SHP77 (cell line): ENCODE results near the gene MOSPD2.

Source experiments
- DNase-seq, 2 experiments: peaks; one replicate each; lab custom pipeline; 2025; lab: John Stamatoyannopoulos, UW

MOSPD2 gene

DNA sequence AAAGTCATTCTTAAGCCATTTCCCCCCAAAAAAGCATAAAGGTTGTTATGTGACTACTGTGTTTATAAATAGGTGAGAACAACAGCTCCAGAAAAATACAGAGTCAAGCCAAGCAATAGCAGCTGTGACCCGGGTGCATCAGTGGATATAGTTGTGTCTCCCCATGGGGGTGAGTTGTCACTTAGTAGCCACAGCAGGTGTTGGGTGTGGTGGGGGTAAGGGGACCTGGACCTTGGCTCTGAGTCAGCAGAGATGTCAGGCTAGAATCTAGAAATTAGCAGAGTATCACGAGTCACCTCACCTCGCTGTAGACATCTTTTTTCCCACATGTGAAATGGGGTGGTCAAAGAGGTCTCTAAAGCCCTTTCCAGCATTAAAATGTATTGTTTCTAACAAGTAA, 42.4 kb downstream of the MOSPD2 start:
- DNase-seq: no peak

- no peak for DNase-seq
Observed at GRCh38 chrX:14916017-14916674, 42.9 kb downstream of the MOSPD2 start.

DNA sequence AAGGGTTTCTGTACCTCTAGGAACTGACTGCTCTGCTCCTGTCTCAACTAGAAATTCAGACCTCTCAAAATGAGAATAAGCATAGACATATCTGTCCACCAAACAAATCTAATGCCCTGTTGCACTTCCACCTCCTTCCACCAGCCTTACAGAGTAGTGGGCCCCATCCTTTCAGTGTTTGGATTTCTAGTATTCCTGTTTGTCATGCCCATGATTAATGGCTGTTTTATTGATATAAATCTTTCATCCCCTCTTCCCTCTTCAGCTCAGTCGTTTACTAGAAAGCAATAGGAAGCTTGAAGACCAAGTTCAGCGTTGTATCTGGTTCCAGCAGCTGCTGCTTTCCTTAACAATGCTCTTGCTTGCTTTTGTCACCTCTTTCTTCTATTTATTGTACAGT, 46.2 kb downstream of the MOSPD2 start:
- DNase-seq: no peak

DNA sequence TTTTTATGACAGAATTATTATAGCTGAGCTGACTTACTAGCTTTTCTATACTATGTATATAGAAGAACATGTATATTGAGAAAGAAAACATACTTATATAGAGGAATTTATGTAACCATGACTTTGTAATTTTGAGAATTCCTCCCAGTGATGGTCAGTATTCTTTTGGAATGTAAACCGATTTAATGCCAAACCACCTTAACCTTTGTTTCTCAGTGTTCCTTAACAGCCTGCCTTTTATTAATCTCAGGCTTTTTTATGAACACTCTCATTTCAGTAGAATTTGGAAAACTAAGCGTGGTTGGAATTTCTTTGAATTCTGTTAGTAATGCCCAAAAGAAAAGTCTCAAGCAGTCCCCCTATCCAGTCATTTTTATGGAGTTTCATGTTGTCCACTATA, 47.0 kb downstream of the MOSPD2 start:
- DNase-seq: no peak

- DNase-seq: no peak
Observed at GRCh38 chrX:14922437-14922836, 49.2 kb downstream of the MOSPD2 start.

DNA sequence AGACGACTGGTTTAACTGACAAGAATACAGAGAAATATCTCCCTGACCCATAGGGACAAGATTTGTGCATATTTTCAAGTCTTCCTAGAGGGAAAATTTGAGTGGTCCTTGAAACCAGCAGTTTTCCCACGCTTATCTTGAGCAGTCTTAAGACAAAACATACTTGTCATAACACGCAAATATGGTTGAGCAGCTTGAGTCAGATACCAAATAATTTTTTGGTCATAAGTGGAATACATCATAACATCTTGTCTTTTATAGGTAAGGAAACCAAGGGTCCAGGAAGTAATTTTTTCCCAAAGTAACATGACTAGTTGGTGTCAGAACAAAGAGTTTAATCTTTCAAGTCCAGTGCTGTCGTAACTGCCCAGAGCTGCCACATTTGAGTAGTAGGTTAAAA, 50.5 kb downstream of the MOSPD2 start:
- DNase-seq: no peak

DNA sequence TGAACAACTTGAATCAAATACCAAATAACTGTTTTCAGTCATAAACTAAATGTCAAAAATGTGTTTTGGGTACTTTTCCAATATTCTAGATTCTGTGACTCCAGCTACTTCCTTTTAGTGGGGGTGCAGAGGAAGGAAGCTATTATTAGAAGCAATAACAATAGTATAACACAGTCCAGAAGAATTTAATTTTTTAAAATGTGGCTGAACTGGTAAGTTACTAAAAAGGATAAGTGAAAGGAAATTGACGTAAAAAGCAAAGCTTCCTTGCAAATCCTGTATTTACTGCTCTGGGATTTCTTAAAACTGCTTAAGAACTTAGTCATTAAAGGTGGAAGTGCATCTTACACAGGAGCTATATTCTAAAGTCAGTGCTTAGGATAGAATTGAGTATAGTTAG, 53.2 kb downstream of the MOSPD2 start:
- no peak for DNase-seq

- DNase-seq: no peak
Observed at GRCh38 chrX:14927401-14927800, 54.2 kb downstream of the MOSPD2 start.

DNA sequence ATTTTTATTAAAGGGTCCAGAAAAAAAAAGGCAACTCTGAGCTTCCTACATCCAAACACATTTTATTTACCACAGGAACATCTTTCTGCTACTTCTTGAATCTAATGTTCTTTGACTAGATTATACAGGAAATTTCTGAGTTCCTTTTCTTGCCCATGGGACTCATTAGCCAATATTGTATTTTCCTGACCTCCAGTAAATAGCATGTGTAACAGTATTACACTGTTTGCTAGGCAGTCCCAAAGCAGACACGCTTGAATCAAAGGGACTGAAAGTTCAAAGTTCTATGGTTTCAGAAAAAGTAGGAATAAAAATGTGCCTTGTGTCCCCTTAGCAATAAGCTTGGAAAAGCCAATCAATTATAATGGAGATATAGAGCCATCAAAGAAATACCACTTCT, 57.4 kb downstream of the MOSPD2 start:
- no peak for DNase-seq

DNA sequence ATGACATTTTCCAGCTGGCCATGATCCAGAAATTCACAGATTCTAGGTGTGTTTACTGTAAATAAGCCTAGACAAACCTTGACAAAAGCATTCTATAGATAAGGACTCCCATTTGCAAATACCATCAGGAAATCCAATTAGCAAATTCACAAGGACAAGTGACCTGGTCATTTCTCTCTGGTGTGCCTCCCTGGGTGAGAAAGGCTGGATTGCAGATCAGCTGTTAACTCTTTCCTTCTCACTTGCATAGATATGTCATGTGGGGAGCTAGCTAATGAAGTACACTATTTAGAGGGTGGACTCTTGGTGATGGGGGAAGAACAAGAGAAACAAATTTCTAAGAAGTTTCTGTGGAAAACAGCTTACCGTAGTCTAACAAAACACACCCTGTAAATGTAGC, 58.9 kb downstream of the MOSPD2 start:
- no peak for DNase-seq

DNA sequence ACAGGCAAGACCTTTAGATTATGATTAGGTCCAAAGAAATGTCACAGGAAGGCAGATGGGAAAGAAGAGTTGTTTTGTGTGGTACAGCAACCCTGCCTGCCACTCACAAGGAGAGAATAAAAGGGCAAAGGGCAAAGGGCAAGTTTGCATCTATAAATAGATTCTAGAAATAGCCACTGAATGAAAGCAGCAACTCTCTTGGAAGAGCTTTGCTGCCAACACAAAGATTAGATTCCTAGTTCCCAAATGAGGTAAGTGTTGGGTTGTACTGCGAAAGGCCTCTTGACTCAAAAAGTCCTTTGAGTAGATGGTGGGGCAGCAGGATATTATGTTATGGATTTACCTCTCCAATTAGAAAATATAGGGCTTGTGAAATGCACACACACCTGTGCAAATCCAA, 61.2 kb downstream of the MOSPD2 start:
- DNase-seq: no peak

- DNase-seq: no peak
Observed at GRCh38 chrX:14936561-14936960, 63.3 kb downstream of the MOSPD2 start.

DNA sequence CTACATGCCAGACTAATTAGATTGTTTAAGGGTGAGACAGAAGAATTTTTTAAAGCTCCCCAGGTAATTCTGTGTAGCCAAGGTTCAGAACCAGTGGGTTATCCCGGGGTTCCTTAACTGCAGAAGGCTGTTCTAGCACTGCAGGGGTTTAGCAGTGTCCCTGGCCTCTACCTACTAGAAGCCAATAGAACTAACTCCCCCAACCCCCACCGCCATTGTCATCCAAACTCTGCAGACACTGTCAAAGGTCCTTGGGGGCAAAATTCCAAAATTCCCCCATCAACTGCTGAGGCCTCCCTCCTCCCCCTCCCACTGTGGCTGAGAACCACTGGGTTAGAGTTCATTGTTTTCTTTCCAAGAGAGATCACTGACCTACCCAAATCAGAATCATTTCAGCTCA, 66.4 kb downstream of the MOSPD2 start:
- no peak for DNase-seq

DNA sequence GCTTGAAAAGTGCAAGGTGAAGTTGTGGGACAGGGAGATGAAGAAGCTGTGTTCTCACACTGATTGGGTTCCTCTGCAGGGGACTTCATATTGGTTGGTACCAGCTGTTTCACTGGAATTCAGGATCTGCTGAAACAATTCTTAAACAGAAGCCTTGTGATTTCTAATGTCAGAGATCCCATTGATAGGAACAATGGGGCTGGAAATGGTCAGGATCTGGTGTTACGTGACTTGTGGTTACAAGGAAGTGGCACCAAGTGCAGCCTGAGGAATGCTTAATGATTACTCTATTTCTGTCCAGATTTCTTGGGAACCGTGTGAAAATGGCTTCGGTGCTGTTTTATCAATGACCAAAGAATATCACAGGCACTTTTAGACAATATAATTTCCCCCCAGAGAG, 68.1 kb downstream of the MOSPD2 start:
- DNase-seq: no peak

DNA sequence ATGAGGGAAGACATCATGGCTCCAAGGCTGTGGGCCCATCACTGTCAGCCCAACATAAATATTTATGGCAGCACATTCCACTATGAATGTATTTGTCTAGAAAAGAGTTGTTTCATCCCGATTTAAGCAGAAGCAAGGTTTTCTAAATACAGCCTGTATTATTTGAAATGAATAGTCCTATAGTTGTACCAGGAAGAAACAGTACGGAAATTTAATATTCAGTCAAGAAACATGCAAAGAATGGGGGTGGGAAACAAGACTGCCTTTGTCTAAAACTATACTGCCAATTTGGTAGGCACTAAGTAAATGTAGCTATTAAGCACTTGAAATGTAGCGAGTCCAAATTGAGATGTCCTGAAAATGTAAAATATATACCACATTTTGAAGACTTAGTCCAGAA, 69.1 kb downstream of the MOSPD2 start:
- no peak for DNase-seq

GRCh38 chrX:14943962-14944361, 70.7 kb downstream of the MOSPD2 start:
- no peak for DNase-seq

DNA sequence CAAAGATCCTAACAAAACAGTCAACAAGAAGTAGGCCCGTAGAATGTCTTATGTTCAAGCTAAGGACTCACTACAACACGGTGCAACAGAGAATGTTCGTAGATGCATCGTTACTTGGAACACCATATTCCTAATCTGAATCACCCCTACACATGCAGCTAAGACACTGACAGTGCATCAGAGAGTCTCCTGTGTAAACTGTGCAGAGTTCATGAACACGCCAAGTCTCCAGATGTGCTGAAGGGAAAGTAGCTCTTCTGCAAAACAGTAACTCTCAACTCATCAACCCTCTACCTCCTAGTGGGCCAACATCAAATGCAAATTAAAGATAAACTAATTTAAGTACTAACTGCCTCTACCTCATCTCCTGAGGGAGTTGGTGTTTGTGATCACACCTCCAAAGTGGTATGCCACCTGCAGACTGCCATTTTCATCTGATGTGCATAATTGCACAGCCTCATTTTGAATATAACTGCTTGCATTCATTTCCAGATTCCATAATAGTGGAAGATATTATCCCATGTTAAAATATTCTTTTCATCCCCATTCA, 73.5 kb downstream of the MOSPD2 start:
- DNase-seq: no peak

DNA sequence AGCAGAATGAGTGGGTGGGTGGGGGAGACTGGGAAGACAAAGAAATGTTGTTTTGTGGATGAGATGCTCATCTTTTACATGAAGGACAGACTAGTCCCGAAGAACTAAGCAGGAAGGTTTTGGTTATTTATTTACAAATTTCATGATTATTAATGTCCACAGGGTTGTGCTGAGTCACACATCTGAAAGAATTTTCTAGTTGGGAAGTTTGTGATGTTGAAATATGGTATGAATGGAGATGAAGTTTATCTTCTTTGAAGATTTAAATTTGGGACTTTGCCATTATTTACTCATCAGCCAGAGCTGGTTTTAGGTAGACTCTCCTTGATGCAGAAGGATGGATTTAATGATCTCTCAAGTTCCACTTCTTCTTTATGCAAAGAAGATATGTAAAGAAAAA, 75.5 kb downstream of the MOSPD2 start:
- DNase-seq: no peak

DNA sequence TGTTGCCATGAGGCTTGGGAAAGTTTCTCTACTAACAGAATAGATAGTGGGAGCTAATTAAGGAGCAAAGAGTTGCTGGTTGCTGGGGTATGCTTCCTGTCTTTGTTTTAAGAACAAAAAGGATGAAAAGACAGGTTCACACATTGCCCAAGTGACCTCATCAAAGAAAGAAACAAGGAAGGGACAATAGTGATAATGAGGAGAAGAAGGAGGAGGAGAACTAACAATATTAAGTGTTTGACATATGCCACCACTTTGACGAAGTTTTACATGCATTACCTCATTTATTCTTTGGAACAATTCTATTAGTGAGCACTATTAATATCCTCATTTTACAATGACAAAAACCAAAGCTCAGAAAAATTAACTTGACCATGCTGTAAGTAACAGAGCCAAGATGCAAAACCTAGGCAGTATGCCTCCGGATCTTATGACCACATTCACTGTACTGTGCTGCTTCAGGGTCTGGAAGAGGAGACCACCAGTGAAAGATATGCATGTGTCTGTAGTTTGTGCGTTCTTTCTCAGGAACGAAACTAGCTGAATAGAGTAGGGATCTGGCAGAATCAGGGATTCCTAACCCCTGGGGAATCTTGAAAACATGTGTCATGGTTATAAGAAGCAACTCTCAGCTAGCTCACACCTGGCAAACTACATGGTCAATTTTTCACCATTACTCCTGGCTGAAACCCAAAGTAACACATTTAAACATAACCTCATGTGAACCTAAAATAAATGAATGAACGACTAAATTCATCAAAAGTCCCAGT, 83.8 kb downstream of the MOSPD2 start:
- DNase-seq: no peak

DNA sequence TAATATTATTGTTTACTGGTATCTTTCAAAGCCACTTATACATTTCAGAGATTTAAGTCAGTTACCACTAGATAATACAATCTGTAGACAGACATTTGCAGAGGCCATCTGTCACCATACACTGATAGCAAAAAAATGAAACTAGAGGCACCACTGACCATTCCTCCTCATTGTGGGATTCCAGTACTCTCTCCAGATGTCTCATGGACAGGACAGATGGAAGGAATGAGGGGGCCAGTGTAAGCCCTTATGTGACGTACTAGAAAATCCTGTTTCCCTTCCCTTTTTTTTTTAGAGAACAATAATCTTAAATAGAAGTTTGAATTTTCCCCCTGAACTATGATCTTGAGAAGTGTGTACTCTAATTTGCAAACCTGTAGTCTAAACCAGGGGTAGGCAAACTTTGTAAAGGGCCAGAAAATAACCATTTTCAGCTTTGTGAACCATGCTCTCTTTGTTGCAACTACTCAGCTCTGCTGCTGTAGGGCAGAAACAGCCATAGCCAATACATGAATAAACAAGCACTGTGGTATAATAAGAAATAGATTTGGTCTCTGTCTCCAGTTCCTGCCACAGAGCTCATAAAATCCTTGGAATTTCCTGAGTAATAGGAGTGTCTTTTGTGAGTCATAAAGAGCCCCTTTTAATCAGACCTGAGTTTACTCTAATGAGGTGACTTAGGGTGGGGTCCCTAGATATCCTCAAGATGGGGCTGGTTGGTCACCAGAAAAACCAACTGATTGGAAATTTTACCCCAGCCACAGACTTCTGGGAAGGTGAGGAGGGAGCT, 90.4 kb downstream of the MOSPD2 start:
- no peak for DNase-seq

GRCh38 chrX:14964500-14964899, 91.3 kb downstream of the MOSPD2 start:
- DNase-seq: no peak
